GM12874 (cell line): ENCODE data around the gene NSD1.
A peak's percentile ranks its signal among the peaks of the same experiment; 100 is the strongest.

Experiments
- CTCF ChIP-seq: IDR thresholded peaks from 2 replicates; pipeline ENCODE4 v1.5.1; 2011; ENCODE audit warnings: low read depth, mild to moderate bottlenecking, control low read depth, low read length, moderate library complexity; ENCODE audit not compliant: insufficient read depth

NSD1 gene

GRCh38 chr5:177303925-177304391, 170.4 kb downstream of the NSD1 start:
- no peak for TF ChIP-seq CTCF

GRCh38 chr5:177304392-177305119, 171.0 kb downstream of the NSD1 start:
- TF ChIP-seq CTCF: no peak

GRCh38 chr5:177306674-177307543, 173.3 kb downstream of the NSD1 start:
- no peak for TF ChIP-seq CTCF

- no peak for TF ChIP-seq CTCF
Observed at GRCh38 chr5:177307544-177308363, 174.2 kb downstream of the NSD1 start.

GRCh38 chr5:177308740-177309139, 175.2 kb downstream of the NSD1 start:
- no peak for TF ChIP-seq CTCF

GRCh38 chr5:177309351-177310191, 176.0 kb downstream of the NSD1 start:
- peak; percentile 95 for TF ChIP-seq CTCF
